GM21528 (cell line): ENCODE data around the gene PINLYP.

Experiments used
- ATAC-seq: cut with Tn5 transposase; IDR thresholded peaks from one replicate; pipeline ENCODE4 v1.9.1; 2021; ENCODE audit warnings: mild to moderate bottlenecking, moderate library complexity; ENCODE audit not compliant: unreplicated experiment, low FRiP score

The PINLYP gene

GRCh38 chr19:43575156-43575950 is at the start of gene PINLYP, which contains the start of gene XRCC1:
TSS of gene PINLYP (plus strand) at chr19:43575801. CDS start at chr19:43577192, 1,391 bp downstream.
TSS of gene XRCC1 (minus strand) at chr19:43575527. CDS start at chr19:43575458, 69 bp downstream.
- ATAC-seq = peak; percentile 92

DNA sequence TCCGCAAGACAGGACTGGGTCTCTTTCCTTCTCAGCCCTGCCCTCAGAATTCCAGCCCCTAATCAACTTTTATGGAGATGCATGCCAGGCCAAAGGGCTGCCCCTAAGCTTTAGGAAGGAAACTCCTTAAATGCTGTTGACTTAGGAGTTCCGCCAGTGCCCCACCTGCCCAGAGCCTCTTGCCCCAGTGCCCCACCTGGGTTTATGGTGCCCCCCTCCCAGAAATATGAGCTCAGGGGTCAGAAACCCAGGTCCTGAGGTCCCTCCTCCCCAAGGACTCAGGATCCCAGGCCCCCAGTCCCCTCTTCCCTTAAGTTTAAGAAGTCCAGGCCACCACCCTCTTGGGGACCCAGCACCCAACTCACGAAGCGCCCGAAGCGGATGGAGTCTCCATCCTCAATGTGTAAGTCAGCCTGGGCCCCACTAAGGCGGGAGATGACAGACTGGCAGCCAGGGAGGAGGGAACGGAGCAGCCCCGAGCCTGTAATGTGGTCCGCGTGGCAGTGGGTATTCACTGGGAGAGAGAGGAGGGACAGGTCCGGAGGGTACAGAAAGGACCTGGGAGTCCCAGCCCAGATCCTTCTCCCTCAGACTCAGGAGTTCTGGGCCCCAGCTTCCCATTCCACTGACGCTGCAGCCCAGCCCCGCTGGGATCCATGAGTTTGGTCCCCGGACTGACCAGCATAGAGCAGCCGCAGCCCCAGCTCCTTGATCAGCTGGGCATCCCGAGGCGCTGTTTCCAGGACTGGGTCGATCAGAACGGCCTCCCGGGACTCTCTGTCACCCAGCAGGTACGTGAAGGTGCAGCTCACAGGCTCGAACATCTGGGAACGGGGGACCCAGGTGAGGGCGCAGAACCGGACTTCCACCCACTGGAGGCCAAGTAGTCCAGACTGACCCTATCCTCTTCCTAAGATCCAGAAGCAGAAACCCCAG is 49.5 kb upstream of the PINLYP start:
- no peak for ATAC-seq

DNA sequence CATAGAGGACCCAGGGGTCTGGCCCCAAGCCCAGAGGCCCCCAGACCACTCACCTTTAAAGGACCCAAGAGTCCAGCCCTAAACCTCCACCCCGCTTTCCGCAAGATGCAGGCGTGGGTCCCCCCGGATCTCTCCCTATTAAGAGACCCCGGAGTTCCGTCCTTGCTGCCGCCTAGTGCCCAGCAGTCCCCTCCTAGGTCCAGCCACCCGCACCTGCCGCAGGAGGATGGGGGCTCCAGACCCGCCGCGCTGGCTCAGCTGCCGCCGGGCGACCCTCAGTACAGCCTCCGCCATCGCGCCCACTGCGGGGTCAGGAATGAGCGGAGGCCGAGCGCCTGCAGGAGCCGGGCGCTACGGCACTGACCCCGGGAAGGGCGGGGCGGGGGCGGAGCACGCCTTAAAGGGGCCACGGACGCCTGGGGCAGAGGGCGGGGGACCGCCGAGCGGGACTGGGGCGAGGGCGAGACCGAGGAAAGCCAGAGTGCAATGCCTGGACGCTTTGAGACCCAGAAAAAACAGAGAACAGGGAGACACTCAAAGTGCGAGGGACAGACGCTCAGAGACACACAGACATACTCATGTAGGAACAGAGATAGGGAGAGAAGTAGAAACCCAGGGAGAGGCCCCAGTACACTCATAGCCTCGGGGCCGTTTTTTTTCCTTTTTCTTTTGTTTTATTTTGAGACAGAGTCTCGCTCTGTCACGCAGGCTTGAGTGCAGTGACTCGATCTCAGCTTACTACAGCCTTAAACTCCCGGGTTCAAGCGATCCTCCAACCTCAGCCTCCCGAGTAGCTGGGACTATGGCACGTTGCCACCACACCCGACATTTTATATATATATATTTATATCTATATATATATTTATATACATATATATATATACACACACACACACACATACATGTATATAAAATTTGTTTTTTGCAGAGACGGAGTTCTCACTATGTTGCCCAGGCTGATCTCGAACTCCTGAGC is 48.4 kb upstream of the PINLYP start, which contains the start of gene ETHE1:
Gene ETHE1 (minus strand): TSS at position 318 of the 976 bp plus-strand sequence. CDS start 24 bp downstream, at position 294.
- peak; percentile 62 for ATAC-seq

DNA sequence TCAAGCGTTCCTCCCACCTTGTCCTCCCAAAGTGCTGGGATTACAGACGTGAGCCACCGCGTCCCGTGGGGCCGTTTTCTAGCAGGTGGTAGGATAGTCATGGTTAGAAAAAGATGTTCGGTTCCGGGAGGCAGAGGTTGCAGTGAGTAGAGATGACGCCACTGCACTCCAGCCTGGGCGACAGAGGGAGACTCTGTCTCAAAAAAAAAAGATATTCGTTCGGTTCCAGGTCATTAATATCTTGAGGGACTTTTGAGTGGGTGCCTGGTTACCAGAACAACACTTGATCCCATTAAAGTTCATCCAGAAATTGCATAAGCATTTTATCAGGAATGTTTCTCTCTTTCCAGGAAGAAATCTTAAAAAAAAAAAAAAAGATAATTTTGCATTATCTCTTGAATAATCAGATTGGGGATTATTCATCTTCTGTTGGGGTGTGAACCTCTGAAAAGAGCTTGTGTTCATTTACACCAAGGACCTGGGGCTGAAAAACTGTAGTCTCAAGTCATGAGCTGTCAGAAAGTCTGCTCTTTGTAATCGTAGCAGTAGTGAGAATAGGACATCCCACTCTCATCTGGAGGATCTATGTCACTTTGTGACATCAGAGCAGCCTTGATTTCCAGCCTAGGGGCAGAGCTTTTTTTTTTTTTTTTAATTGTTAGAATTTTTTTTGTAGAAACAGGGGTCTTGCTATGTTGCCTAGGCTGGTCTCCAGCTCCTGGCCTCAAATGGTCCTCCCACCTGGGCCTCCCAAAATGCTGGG is 47.6 kb upstream of the PINLYP start:
- ATAC-seq = no peak

DNA sequence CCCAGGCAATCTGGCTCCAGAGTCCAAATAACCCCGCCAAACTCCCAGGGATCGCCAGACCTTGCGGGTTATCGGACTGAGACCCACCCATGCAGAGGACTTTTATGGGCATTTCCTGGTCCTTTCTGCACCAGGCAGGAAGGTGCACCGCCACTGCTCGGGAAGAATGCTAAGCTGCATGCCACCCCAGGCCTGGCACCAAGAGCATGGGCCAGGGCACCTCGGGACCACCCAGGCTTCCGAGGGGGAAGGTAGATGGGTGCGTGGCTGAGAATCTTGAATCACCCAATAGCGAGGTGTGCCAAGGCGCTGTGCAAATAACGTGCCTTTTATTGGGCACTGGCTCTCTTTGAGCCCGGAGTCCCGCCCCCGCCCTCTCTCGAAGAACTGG is 43.0 kb upstream of the PINLYP start:
- ATAC-seq = peak; percentile 13

DNA sequence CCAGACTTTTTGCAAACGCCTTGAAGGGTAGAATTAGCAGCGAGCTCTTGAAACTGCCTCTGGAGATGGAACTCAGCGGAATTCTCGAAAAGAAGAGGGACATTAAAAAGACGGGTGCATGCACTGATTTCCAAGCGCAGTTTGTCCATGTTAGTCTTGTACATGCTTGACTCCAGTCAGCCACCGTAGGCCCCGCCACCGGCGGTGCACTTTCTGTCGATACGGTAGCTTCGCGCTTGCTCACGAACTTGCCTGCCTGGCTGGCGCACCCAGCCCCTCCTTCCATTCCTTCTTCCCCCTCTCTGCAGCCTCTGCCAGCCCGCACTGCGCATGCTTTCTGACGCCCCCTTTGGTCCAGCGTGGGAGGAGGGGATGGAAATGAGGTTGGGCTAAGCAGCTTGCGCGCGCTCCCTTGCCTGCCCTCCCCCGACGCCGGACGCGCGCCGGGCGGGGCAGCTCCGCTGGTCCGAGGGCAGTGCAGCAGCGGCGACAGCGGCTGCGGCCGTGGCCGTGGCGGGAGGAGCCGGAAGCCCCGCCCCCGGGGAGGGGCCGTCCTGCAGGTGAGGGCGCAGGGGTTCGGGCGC is 42.5 kb upstream of the PINLYP start, which contains the start of gene ZNF575:
Gene ZNF575 (plus strand): TSS at position 227 of the 584 bp plus-strand sequence. CDS start 1,235 bp downstream, outside the sequence.
- peak; percentile 60 for ATAC-seq

DNA sequence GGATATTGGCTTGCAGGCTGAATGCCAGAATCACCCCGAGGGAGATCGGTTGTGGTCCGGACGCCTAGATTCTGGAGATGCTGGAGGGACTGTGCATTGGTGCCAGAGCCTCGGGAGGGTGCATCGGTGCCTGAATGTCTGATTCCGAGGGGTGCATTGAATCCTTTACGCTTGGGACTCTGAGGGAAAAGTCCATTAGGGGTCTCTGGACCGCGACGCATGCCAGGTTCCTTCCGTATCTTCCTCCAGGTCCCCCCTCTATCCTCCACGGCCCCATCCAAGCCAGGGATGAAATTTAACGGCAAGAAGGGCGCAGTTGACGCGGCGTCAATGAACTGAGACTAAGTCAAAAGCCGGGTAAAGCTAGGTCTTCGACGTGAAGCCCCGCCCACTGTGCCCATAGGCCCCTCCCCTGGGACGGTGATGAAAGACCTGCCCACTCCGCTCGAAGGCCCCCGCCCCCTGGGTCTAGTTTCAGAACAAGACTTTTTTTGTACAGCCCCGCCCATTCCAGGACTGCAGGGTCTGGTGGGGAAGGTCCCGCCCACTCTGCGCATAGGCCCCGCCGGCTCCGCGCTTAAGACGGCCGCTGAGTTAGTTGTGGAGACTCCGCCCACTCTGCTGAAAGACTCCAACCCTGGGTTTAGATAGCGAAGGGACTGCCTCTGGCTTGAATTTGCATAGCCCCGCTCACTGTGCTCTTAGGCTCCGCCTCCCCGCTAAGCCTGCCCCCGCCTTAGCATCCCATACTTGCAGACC is 41.9 kb upstream of the PINLYP start:
- ATAC-seq = peak; percentile 57

- ATAC-seq = no peak
Measured at GRCh38 chr19:43534305-43534815, 41.2 kb upstream of the PINLYP start.

DNA sequence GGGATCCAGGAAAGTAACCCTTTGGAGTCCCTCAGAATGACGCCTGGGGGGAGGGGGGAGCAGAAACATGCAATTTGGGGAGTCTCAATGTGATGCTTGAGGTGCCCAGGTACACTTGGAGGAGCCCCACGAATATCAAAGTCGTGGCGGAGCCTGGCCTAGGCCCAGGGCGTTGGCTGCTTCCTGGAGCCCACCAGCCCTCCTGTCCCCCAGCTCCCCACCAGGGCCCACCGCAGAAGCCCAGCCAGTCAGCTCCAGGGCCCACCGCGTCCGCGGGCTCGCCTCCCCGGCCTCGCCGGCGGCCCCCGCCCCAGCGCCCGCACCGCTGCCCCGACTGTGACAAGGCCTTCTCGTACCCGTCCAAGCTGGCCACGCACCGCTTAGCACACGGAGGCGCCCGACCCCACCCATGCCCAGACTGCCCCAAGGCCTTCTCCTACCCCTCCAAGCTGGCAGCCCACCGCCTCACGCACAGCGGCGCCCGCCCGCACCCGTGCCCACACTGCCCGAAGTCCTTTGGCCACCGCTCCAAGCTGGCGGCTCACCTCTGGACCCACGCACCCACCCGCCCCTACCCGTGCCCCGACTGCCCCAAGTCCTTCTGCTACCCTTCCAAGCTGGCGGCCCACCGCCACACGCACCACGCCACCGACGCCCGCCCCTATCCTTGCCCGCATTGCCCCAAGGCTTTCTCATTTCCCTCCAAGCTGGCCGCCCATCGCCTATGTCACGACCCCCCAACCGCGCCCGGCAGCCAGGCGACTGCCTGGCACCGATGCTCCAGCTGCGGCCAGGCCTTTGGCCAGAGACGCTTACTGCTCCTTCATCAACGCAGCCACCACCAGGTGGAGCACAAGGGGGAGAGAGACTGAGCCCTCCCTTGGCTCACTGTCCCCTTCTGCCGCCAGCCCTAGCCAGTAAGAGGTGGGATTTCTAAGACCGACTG is 40.5 kb upstream of the PINLYP start:
- no peak for ATAC-seq

DNA sequence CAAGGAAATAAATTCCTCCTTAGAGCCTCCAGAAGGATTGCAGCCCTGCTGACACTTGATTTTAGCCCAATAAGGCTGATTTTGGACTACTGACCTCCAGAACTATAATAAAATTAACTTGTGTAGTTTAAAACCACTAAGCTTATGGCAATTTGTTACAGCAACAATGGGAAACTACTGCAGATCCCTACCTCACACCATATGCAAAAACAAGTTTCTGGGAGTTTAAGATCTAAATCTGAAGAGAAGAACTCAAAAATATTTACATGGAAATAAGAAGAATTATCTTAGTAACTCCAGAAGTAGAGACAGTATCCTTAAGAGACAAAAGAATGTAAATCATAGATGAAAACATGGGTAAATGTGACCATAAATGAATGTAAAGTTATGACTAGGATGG is 36.7 kb upstream of the PINLYP start:
- no peak for ATAC-seq

- ATAC-seq = no peak
Measured at GRCh38 chr19:43540381-43540780, 35.2 kb upstream of the PINLYP start.

- no peak for ATAC-seq
Measured at GRCh38 chr19:43541920-43542650, 33.5 kb upstream of the PINLYP start.

DNA sequence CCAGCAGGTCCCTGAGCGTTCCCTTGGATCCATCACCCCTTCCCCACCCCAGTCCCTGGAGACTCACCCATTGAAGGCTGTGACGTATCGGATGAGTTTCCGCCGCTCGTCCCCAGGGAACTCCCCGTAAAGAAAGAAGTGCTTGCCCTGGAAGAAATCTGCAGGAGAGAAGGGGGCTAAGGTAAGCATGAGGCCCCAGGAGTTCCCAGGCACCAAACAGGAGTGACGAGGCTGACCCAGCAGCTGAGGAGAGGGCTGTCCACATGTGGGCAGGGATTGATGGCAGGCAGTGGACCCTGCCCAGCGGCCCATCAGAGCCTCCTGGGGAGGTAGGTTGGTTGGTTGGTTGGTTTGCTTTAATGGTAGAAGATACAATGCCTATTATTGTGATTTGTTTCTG is 31.5 kb upstream of the PINLYP start:
- no peak for ATAC-seq

DNA sequence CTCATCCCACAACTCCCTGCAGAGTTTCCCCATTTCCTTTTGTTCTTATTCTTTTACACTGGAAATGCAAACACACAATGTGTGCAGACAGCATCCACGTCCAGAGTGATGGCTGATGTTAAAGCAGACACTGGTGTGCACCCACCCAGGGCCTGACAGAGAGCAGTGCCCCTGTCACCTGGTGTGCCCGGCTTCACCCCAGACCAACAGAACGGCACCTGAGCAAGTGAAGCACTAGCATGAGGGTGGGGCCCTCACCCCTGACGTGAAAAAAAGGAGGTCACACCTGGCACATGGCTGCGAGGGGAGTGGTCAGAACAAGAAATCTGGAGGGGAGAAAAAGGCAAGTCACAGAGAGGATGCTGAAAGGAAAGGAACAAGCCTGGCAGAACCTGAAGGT is 30.3 kb upstream of the PINLYP start:
- no peak for ATAC-seq

GRCh38 chr19:43545981-43546380 is 29.6 kb upstream of the PINLYP start:
- no peak for ATAC-seq

GRCh38 chr19:43546581-43546980 is 29.0 kb upstream of the PINLYP start:
- ATAC-seq = no peak
